H9 (cell line): ENCODE results near the gene PDGFB. TPM values are rescaled to one million over a fixed set of nuclear protein-coding genes. Genes with fewer than 3 reads are reported as not detected.

Experiments
- DNase-seq: peaks from one replicate; pipeline ENCODE4 v3.0.0-alpha.2; 2017
- H2AFZ ChIP-seq: one replicate; pipeline ENCODE4 v1.6.1; 2013; ENCODE audit warnings: mild to moderate bottlenecking, low read length, control low read depth, moderate library complexity
- H2AK5ac ChIP-seq: 2 replicates; pipeline ENCODE4 v1.6.1; 2013; ENCODE audit warnings: low read length, control low read depth, mixed read lengths; ENCODE audit not compliant: insufficient read length
- H2BK120ac ChIP-seq: one replicate; pipeline ENCODE4 v1.6.1; 2013; ENCODE audit warnings: low read depth, mild to moderate bottlenecking, low read length, control low read depth, inconsistent platforms; ENCODE audit not compliant: poor library complexity, severe bottlenecking
- H2BK12ac ChIP-seq: 2 replicates; pipeline ENCODE4 v1.6.1; 2013; ENCODE audit warnings: low read length, control low read depth, mixed read lengths, low read depth; ENCODE audit not compliant: insufficient read length
- H2BK15ac ChIP-seq: 2 replicates; pipeline ENCODE4 v1.6.1; 2013; ENCODE audit warnings: low read depth, low read length, control low read depth
- H2BK20ac ChIP-seq: one replicate; pipeline ENCODE4 v1.6.1; 2013; ENCODE audit warnings: low read depth, mild to moderate bottlenecking, low read length, control low read depth, inconsistent platforms; ENCODE audit not compliant: poor library complexity, severe bottlenecking
- H2BK5ac ChIP-seq: 2 replicates; pipeline ENCODE4 v1.6.1; 2013; ENCODE audit warnings: low read length, control low read depth, mixed read lengths; ENCODE audit not compliant: insufficient read length
- H3K14ac ChIP-seq: 2 replicates; pipeline ENCODE4 v1.6.1; 2013; ENCODE audit warnings: low read length, control low read depth; ENCODE audit not compliant: insufficient read depth
- H3K18ac ChIP-seq: 2 replicates; pipeline ENCODE4 v1.6.1; 2013; ENCODE audit warnings: low read depth, mild to moderate bottlenecking, mixed read lengths, low read length, control low read depth; ENCODE audit not compliant: insufficient read length
- H3K23ac ChIP-seq: 2 replicates; pipeline ENCODE4 v1.6.1; 2013; ENCODE audit warnings: low read length, control low read depth, mixed read lengths, low read depth; ENCODE audit not compliant: insufficient read length
- H3K23me2 ChIP-seq: 2 replicates; pipeline ENCODE4 v1.6.1; 2013; ENCODE audit warnings: low read depth, mild to moderate bottlenecking, mixed read lengths, low read length, control low read depth; ENCODE audit not compliant: insufficient read length, poor library complexity, severe bottlenecking
- H3K27ac ChIP-seq: 2 replicates; pipeline ENCODE4 v1.5.1; 2013; ENCODE audit warnings: low read length, control low read depth, mixed read lengths, low read depth; ENCODE audit not compliant: insufficient read length
- H3K27me3 ChIP-seq: 2 replicates; pipeline ENCODE4 v1.6.1; 2013; ENCODE audit warnings: low read length, control low read depth, inconsistent platforms; ENCODE audit not compliant: insufficient read depth
- H3K4ac ChIP-seq: 2 replicates; pipeline ENCODE4 v1.6.1; 2013; ENCODE audit warnings: low read depth, mild to moderate bottlenecking, control low read depth, inconsistent platforms, low read length, moderate library complexity
- H3K4me1 ChIP-seq: 2 replicates; pipeline ENCODE4 v1.6.1; 2013; ENCODE audit warnings: low read length, control low read depth, inconsistent platforms; ENCODE audit not compliant: insufficient read depth
- H3K4me2 ChIP-seq: 2 replicates; pipeline ENCODE4 v1.6.1; 2013; ENCODE audit warnings: low read length, control low read depth, mixed read lengths; ENCODE audit not compliant: insufficient read length, insufficient read depth
- H3K56ac ChIP-seq: 2 replicates; pipeline ENCODE4 v1.6.1; 2013; ENCODE audit warnings: low read depth, mild to moderate bottlenecking, mixed read lengths, low read length, control low read depth; ENCODE audit not compliant: insufficient read length
- H3K79me1 ChIP-seq: 2 replicates; pipeline ENCODE4 v1.6.1; 2013; ENCODE audit warnings: low read depth, mild to moderate bottlenecking, moderate library complexity, low read length, control low read depth, inconsistent platforms; ENCODE audit not compliant: insufficient read depth, poor library complexity, severe bottlenecking
- H3K79me2 ChIP-seq: 2 replicates; pipeline ENCODE4 v1.6.1; 2013; ENCODE audit warnings: low read length, control low read depth, inconsistent platforms; ENCODE audit not compliant: insufficient read depth
- H3K9ac ChIP-seq: 2 replicates; pipeline ENCODE4 v1.6.1; 2013; ENCODE audit warnings: low read length, control low read depth, mixed read lengths; ENCODE audit not compliant: insufficient read length; ENCODE audit errors: extremely low read depth
- H3K9me3 ChIP-seq: one replicate; pipeline ENCODE4 v1.6.1; 2013; ENCODE audit warnings: low read depth, low read length, inconsistent platforms; ENCODE audit not compliant: control insufficient read depth
- H3T11ph ChIP-seq: one replicate; pipeline ENCODE4 v1.6.1; 2013; ENCODE audit warnings: mild to moderate bottlenecking, low read length, control low read depth, inconsistent platforms
- H4K20me1 ChIP-seq: one replicate; pipeline ENCODE4 v1.6.1; 2013; ENCODE audit not compliant: control insufficient read depth, insufficient read length, insufficient read depth
- H4K5ac ChIP-seq: 2 replicates; pipeline ENCODE4 v1.6.1; 2013; ENCODE audit warnings: low read depth, mild to moderate bottlenecking, mixed read lengths, low read length, control low read depth; ENCODE audit not compliant: insufficient read length
- H4K8ac ChIP-seq: replicated peaks from 2 replicates; pipeline ENCODE4 v1.6.1; 2013; ENCODE audit warnings: low read length, control low read depth, mixed read lengths, low read depth; ENCODE audit not compliant: insufficient read length
- H4K91ac ChIP-seq: 2 replicates; pipeline ENCODE4 v1.6.1; 2013; ENCODE audit warnings: low read depth, mild to moderate bottlenecking, moderate library complexity, mixed read lengths, low read length, control low read depth; ENCODE audit not compliant: insufficient read length
- H3K27ac Mint-ChIP-seq, 3 experiments: 2 replicates in 2 of 3; 3 replicates in 1 of 3; pipeline ENCODE4 v1.8.0; 2020 to 2021; ENCODE audit warnings: mixed read lengths in 3 of 3, mild to moderate bottlenecking in 1 of 3, moderate library complexity in 1 of 3
- H3K27me3 Mint-ChIP-seq: 2 replicates; pipeline ENCODE4 v1.8.0; 2021; ENCODE audit warnings: low read depth, mild to moderate bottlenecking, moderate library complexity, mixed read lengths
- H3K36me3 Mint-ChIP-seq, 3 experiments: 2 replicates in 2 of 3; 3 replicates in 1 of 3; pipeline ENCODE4 v1.8.0; 2020 to 2021; ENCODE audit warnings: low read depth in 3 of 3, mixed read lengths in 3 of 3; ENCODE audit not compliant: insufficient read depth in 1 of 3
- H3K4me1 Mint-ChIP-seq, 2 experiments: 2 replicates each; pipeline ENCODE4 v1.8.0; 2020; ENCODE audit warnings: mixed read lengths in 2 of 2
- H3K4me3 Mint-ChIP-seq, 2 experiments: 2 replicates in 1 of 2; 3 replicates in 1 of 2; pipeline ENCODE4 v1.8.0; 2020 to 2021; ENCODE audit warnings: mild to moderate bottlenecking in 2 of 2, mixed read lengths in 2 of 2, moderate library complexity in 1 of 2
- H3K9me3 Mint-ChIP-seq, 2 experiments: 2 replicates in 1 of 2; 3 replicates in 1 of 2; pipeline ENCODE4 v1.8.0; 2020; ENCODE audit warnings: mild to moderate bottlenecking in 2 of 2, mixed read lengths in 2 of 2, moderate library complexity in 1 of 2
- CTCF ChIP-seq: fragments of 200-600 bp; sonication (generic); conservative IDR thresholded peaks from 3 replicates; pipeline ENCODE4 v1.8.0; 2021; ENCODE audit warnings: antibody characterized with exemption, mild to moderate bottlenecking
- WGBS: extraction: QIAGEN DNeasy Blood & Tissue Kit; methylation state at CpG from one replicate; pipeline ENCODE4 v1.1.7; 2013; ENCODE audit warnings: missing lambda C conversion rate, low lambda C conversion rate, mixed read lengths; ENCODE audit not compliant: insufficient read length; ENCODE audit errors: extremely low coverage; 5-methylcytosine and 5-hydroxymethylcytosine counted together
- total RNA-seq: library from RNA; stranded (reverse); gene quantifications from 2 replicates; pipeline ENCODE4 v1.2.1, GENCODE V29; 2021

PDGFB gene
- total RNA-seq, 1 experiment from 2014 or later, result 6.1 TPM

DNA sequence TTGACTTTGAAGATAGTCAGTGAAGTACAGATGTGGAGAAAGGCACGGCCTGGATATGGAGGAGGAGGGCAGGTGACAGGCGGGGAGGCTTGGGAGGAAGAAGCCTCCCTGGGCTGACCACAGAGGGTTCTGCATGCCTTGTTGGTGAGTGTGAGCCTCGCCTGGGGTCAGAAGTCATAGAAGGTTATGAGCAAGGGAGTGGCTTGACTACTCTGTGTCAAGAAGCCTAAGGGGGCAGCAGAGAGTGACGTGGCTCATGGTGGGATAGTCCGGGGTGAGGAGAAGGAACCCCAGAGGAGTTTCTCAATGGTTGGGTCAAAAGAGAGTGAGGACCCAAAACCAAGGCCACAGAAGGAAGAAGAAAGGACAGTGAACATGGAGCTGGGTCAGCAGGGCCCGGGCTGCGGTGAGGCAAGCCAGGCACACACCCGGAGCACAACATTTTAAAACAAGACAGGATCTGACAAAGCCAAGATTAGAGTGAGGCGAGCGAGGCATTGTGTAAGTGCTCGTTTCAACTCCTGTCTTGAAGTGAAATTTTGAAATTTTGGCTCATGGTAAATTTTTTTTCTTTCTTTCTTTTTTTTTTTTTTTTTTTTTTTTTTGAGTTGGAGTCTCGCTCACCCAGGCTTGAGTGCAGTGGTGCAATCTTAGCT lies 31.9 kb downstream of the PDGFB start:
- peaks cover 2% of the 10 kb centered on the region; the same call in 1 of the 2 replicates for H3K27me3 Mint-ChIP-seq
- Histone ChIP-seq H2AK5ac (peak overlapping the region; percentile 33), H3K18ac (peak overlapping the region; percentile 83), H3K27me3 (no peaks in the 10 kb centered on the region), H3T11ph (no peak overlapping the region), H3K79me1 (no peaks in the 10 kb centered on the region), H3K4ac (no peak overlapping the region), H4K5ac (peak overlapping the region; percentile 82), H4K8ac (no peak overlapping the region), H3K14ac (0 out of 2 replicates have a peak overlapping the region, but pooled peaks have one; percentile 69), H2BK12ac (peak overlapping the region; percentile 53), H2BK20ac (no peak overlapping the region), H3K23me2 (no peaks in the 10 kb centered on the region), H2BK5ac (no peak overlapping the region), H4K20me1 (no peaks in the 10 kb centered on the region), H3K27ac (no peak overlapping the region), H4K91ac (peak overlapping the region; percentile 42), H2BK15ac (no peak overlapping the region), H3K9ac (peak overlapping the region; percentile 20), H3K23ac (no peak overlapping the region), H3K56ac (no peak overlapping the region), H3K4me2 (no peak overlapping the region), H2BK120ac (no peak overlapping the region), H3K79me2 (no peaks in the 10 kb centered on the region), H2AFZ (no peak overlapping the region), H3K4me1 (peaks cover 9% of the 10 kb centered on the region; the same call in 1 of the 2 replicates), H3K9me3 (no peaks in the 10 kb centered on the region)
- TF ChIP-seq CTCF, result peak; percentile 56
- WGBS, result no CpG with 5 or more reads among the region's 12 CpGs
- H3K27ac Mint-ChIP-seq, result peak overlapping the region; percentile 71 to 79 (median 78)
- peak overlapping the region; percentile 20 to 43; a peak in 3 of 5 replicates for H3K4me3 Mint-ChIP-seq
- peaks cover under 1 to 6% of the 10 kb centered on the region in 2 experiments; a peak in 4 of 5 replicates for H3K9me3 Mint-ChIP-seq
- DNase-seq, result peak; percentile 73
- peaks cover 30 to 32% of the 10 kb centered on the region in 2 experiments for H3K4me1 Mint-ChIP-seq
- peaks cover 0 to 1% (median 1%) of the 10 kb centered on the region in 3 experiments; a peak in 2 of 7 replicates for H3K36me3 Mint-ChIP-seq
